Measurements from ENCODE around the gene SEMA5A. TPM values are rescaled to one million over a fixed set of nuclear protein-coding genes. Genes with fewer than 3 reads are reported as not detected.

SEMA5A gene
- total RNA-seq, 1 donor: 42.3 TPM

DNA sequence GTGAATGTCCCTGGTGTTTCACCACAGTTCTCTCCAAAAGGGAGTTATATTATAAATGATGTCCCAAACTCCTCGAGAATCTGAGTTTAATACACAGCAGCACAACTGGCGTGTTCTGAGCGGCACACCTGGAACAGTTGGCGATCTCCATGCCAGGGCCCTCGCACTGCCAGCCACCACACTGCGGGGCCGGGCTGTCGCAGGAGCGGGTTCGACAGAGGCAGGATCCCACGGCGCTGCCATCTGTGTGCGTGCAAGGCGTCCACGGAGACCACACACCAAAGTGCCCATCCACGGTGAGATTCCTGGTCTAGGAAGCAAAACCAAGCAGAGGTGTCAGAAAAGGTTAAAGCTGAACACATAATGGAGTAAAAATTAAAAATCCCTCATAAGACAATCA, 423.3 kb downstream of the SEMA5A start:
- no peaks in the 10 kb centered on the region for H3K27me3 ChIP-seq (ENCODE audit: insufficient read depth, low read length)
- H3K27ac ChIP-seq (ENCODE audit: low read depth, low read length): no peak overlapping the region
- DNase-seq (ENCODE audit: insufficient read length, low spot score, missing footprints): no peak
- H2AFZ ChIP-seq (ENCODE audit: low read length): no peak overlapping the region
- H3K4me1 ChIP-seq (ENCODE audit: insufficient read depth, low read length): no peaks in the 10 kb centered on the region
- TF ChIP-seq, protein P1, sequence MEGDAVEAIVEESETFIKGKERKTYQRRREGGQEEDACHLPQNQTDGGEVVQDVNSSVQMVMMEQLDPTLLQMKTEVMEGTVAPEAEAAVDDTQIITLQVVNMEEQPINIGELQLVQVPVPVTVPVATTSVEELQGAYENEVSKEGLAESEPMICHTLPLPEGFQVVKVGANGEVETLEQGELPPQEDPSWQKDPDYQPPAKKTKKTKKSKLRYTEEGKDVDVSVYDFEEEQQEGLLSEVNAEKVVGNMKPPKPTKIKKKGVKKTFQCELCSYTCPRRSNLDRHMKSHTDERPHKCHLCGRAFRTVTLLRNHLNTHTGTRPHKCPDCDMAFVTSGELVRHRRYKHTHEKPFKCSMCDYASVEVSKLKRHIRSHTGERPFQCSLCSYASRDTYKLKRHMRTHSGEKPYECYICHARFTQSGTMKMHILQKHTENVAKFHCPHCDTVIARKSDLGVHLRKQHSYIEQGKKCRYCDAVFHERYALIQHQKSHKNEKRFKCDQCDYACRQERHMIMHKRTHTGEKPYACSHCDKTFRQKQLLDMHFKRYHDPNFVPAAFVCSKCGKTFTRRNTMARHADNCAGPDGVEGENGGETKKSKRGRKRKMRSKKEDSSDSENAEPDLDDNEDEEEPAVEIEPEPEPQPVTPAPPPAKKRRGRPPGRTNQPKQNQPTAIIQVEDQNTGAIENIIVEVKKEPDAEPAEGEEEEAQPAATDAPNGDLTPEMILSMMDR (IDR thresholded peaks at IDR 0.05; ENCODE audit: extremely low read depth, low read depth, low read length): no peak
- H3K4me3 ChIP-seq (ENCODE audit: insufficient read depth, low read length): no peak overlapping the region
- H3K79me2 ChIP-seq (ENCODE audit: insufficient read depth, low read length): no peaks in the 10 kb centered on the region
- no peaks in the 10 kb centered on the region for H4K20me1 ChIP-seq (ENCODE audit: insufficient read depth, low read length)
- no peaks in the 10 kb centered on the region for H3K9me3 ChIP-seq (ENCODE audit: low read depth, low read length)
- H3K36me3 ChIP-seq (ENCODE audit: insufficient read depth, low read length): peaks cover 4% of the 10 kb centered on the region
- no peak overlapping the region for H3K4me2 ChIP-seq (ENCODE audit: insufficient read depth, low read length)

DNA sequence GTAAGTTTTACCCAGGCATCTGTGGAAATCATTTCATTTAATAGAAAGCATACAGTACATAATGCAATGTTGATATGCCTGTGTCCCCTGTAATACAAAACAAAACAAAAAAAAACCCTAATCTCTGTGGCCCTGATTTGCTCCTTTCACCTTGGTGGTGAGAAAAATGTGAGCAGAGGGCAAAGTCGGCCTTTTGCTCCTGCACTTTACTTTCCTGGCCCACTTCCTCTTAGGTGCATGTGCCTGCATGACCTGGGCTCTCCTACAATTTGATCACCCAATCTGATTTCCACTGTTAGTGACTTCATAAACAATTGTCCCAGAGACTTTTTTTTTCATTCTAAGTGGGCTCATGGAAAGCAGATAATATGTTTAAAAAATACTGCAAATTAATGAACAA, 424.3 kb downstream of the SEMA5A start:
- Histone ChIP-seq H4K20me1 (ENCODE audit: insufficient read depth, low read length) (no peaks in the 10 kb centered on the region), H3K36me3 (ENCODE audit: insufficient read depth, low read length) (peaks cover 4% of the 10 kb centered on the region), H3K27ac (ENCODE audit: low read depth, low read length) (no peak overlapping the region), H3K4me1 (ENCODE audit: insufficient read depth, low read length) (no peaks in the 10 kb centered on the region), H3K27me3 (ENCODE audit: insufficient read depth, low read length) (no peaks in the 10 kb centered on the region), H3K79me2 (ENCODE audit: insufficient read depth, low read length) (no peaks in the 10 kb centered on the region), H3K4me3 (ENCODE audit: insufficient read depth, low read length) (no peak overlapping the region), H3K4me2 (ENCODE audit: insufficient read depth, low read length) (no peak overlapping the region), H3K9me3 (ENCODE audit: low read depth, low read length) (no peaks in the 10 kb centered on the region), H2AFZ (ENCODE audit: low read length) (no peak overlapping the region)
- TF ChIP-seq, protein P1 (IDR thresholded peaks at IDR 0.05; ENCODE audit: extremely low read depth, low read depth, low read length): no peak
- no peak for DNase-seq (ENCODE audit: insufficient read length, low spot score, missing footprints)

DNA sequence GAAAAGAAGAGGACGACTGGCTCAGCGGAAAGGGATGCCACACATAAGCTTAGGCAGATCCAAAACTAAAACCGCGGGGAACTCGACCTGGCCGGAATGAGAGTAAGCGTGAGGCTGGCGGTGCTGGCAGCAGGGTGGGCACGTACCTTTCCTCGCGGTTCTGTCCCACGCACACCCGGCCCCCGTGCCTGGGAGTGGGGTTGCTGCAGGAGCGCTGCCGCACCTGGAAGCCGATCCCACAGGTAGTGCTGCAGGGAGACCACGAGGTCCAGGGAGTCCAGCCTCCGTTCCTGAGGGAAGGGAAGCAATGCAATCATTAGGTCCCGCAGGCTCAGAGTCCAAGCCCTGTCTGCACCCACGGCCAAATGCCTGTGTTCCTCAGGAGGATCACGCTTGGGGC, 427.0 kb downstream of the SEMA5A start:
- TF ChIP-seq, protein P1 (IDR thresholded peaks at IDR 0.05; ENCODE audit: extremely low read depth, low read depth, low read length): no peak
- no peaks in the 10 kb centered on the region for H3K4me1 ChIP-seq (ENCODE audit: insufficient read depth, low read length)
- peaks cover 4% of the 10 kb centered on the region for H3K36me3 ChIP-seq (ENCODE audit: insufficient read depth, low read length)
- no peaks in the 10 kb centered on the region for H3K9me3 ChIP-seq (ENCODE audit: low read depth, low read length)
- no peak overlapping the region for H3K27ac ChIP-seq (ENCODE audit: low read depth, low read length)
- no peak overlapping the region for H3K4me2 ChIP-seq (ENCODE audit: insufficient read depth, low read length)
- H3K27me3 ChIP-seq (ENCODE audit: insufficient read depth, low read length): no peaks in the 10 kb centered on the region
- no peak for DNase-seq (ENCODE audit: insufficient read length, low spot score, missing footprints)
- no peaks in the 10 kb centered on the region for H4K20me1 ChIP-seq (ENCODE audit: insufficient read depth, low read length)
- no peak overlapping the region for H2AFZ ChIP-seq (ENCODE audit: low read length)
- H3K79me2 ChIP-seq (ENCODE audit: insufficient read depth, low read length): no peaks in the 10 kb centered on the region
- no peak overlapping the region for H3K4me3 ChIP-seq (ENCODE audit: insufficient read depth, low read length)

DNA sequence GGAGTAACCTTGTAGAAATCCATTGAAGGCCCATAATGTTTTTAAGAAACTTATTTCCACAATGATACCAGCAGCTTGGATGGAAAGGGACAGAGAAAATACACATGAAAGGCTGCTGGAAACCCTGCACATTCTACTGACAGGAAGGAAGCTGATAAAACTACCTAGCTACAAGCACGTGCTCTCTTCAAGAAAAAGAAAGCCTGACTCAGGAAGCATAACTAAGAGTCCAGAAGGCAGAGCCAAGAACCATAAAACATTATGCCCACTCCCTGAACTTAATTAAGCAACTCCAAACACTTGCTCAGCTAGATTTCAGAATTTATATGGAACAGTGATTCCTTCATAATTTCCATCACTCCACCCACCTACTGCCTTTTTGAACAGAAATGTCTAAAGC, 430.8 kb downstream of the SEMA5A start:
- H3K4me1 ChIP-seq (ENCODE audit: insufficient read depth, low read length): no peaks in the 10 kb centered on the region
- H3K36me3 ChIP-seq (ENCODE audit: insufficient read depth, low read length): peaks cover 4% of the 10 kb centered on the region
- DNase-seq (ENCODE audit: insufficient read length, low spot score, missing footprints): no peak
- no peaks in the 10 kb centered on the region for H3K9me3 ChIP-seq (ENCODE audit: low read depth, low read length)
- TF ChIP-seq, protein P1 (IDR thresholded peaks at IDR 0.05; ENCODE audit: extremely low read depth, low read depth, low read length): no peak
- no peak overlapping the region for H3K27ac ChIP-seq (ENCODE audit: low read depth, low read length)
- no peak overlapping the region for H3K4me3 ChIP-seq (ENCODE audit: insufficient read depth, low read length)
- no peaks in the 10 kb centered on the region for H3K79me2 ChIP-seq (ENCODE audit: insufficient read depth, low read length)
- H3K27me3 ChIP-seq (ENCODE audit: insufficient read depth, low read length): no peaks in the 10 kb centered on the region
- no peaks in the 10 kb centered on the region for H4K20me1 ChIP-seq (ENCODE audit: insufficient read depth, low read length)
- no peak overlapping the region for H3K4me2 ChIP-seq (ENCODE audit: insufficient read depth, low read length)
- H2AFZ ChIP-seq (ENCODE audit: low read length): no peak overlapping the region

Measured in osteoblast (primary cell).